HG02981 (cell line): ENCODE measurements around the gene GATAD2B.
"Not testable (repeated sequence)": the region's sequence is repeated elsewhere in the genome, so short reads cannot be mapped to it uniquely, and the experiment has no call there.

Experiments
- ATAC-seq: cut with Tn5 transposase; IDR thresholded peaks from one replicate; pipeline ENCODE4 v1.9.1; 2021; ENCODE audit warnings: mild to moderate bottlenecking, moderate library complexity; ENCODE audit not compliant: unreplicated experiment

GATAD2B gene

DNA sequence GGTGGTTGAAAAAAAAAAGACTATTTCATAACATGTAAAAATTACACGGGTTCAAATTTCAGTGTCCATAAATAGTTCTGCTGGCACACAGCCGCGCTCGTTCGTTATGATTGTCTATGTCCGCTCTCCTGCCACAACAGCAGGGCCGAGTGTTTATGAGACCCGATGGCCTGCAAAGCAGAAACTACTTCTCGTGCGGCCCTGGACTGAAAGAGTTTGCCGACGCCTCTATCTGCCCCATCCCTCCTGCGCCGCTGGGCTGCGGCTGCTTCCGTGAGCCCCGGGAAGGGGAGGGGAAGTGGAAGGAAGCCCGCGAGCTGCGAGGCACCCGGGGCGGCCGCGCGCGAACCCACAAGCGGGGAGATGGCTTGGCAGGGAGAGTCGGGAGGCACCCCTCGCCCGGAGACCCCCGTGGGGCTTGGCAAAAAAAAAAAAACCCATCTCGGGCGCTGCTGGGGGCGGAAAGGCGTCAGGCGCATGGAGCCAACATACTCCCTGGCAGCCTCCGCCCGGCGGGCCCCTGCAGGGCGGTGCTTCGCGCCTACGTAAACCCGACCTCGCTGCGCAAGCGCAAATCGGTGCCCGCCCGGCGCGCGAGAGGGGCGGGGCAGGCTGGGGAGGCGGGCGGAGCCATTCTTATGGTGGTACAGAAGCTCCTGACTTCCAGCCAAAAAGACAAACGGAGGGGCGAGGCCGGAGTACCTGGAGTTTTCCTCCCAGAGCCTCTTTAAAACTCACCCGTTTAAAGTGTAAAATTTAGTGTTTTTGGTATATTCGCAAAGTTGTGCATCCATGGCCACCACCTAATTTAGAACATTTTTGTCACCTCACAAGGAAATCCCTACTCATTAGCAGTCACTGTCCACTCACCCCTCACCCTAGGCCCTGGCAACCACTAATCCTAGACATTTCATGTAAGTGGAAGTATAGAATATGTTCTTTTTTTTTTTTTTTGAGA, 139.3 kb downstream of the GATAD2B start:
- peak; percentile 81 for ATAC-seq

GRCh38 chr1:153782648-153783047, 140.1 kb downstream of the GATAD2B start:
- ATAC-seq, result not testable (repeated sequence)

DNA sequence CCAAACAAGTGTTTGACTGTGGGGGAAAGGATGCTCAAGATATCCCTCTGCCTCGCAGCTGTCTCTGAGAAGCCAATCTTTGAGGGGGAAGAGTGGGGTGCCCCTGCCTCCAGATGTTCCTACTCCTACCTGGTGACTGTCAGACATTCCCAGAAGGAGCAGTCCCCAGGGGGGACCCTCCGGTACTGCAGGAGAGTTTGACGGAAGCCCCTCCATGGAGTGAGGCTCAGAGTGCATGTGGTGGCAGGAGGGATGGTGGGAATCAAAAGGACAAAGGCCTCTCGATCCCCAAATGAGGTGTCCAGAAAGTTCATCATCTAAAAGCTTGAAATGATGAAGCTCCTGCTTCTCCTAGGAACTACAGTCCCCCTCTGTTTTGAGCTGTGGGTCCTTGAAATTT, 142.2 kb downstream of the GATAD2B start:
- ATAC-seq, result no peak

GRCh38 chr1:153779781-153780541, 142.8 kb downstream of the GATAD2B start:
- no peak for ATAC-seq

- no peak for ATAC-seq
Measured at GRCh38 chr1:153778824-153779519, 143.8 kb downstream of the GATAD2B start.

DNA sequence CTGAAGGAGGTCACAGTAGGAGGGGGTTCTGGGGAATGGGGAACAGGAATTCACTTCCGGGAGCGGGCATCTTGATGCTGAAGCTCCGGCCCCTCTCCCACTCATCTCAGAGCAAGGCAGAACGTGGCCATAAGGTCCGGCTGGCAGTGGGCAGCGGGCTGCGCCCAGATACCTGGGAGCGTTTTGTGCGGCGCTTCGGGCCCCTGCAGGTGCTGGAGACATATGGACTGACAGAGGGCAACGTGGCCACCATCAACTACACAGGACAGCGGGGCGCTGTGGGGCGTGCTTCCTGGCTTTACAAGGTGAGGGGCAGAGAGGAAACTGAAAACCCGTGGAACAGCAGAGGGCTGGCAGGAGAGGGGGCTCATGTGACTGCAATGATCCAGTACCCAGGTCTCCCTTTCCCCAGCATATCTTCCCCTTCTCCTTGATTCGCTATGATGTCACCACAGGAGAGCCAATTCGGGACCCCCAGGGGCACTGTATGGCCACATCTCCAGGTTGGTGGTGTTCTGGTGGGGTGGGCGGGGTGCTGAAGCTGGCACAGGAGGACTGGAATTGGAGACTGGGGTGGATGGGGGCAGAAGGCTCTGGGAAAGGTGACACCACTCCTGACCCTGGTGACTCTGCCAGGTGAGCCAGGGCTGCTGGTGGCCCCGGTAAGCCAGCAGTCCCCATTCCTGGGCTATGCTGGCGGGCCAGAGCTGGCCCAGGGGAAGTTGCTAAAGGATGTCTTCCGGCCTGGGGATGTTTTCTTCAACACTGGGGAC, 144.5 kb downstream of the GATAD2B start:
- no peak for ATAC-seq

DNA sequence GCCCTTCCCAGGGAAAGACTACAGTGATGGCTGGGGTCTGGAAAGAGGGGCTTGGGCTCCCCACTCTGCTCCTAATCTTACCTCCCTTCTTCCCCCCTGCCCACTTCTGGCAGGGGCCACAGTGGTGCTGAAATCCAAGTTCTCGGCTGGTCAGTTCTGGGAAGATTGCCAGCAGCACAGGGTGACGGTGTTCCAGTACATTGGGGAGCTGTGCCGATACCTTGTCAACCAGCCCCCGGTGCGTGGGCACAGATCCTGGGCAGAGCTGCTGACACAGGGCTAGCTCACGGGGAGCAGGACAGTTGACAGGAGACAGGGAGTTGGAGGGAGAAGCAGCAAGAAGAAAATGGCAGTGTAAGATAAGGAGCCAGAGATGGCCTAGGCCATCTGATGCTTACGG, 145.1 kb downstream of the GATAD2B start:
- ATAC-seq, result no peak

DNA sequence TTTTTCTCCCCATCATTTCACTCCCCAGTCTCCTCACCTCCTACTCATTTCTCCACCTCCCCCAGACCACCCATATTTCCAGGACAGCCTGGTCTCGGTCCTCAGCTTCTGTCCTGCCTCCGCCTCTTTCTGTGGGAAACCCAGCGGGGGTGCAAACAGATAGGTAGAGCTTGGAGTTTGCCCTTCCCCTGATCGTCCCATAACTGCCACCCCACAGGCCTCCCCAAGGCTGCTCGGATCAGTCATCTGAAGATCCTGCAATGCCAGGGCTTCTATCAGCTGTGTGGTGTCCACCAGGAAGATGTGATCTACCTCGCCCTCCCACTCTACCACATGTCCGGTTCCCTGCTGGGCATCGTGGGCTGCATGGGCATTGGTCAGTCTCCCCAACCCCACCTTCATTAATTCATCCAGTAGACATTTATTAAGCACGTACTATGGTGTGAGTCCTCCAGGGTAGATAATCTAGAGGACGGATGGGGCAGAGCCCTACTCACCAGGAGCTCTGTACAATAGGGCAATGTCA, 145.9 kb downstream of the GATAD2B start:
- no peak for ATAC-seq

GRCh38 chr1:153776352-153776751, 146.4 kb downstream of the GATAD2B start:
- ATAC-seq, result no peak

GRCh38 chr1:153775458-153776327, 147.1 kb downstream of the GATAD2B start:
- ATAC-seq, result peak; percentile 55

DNA sequence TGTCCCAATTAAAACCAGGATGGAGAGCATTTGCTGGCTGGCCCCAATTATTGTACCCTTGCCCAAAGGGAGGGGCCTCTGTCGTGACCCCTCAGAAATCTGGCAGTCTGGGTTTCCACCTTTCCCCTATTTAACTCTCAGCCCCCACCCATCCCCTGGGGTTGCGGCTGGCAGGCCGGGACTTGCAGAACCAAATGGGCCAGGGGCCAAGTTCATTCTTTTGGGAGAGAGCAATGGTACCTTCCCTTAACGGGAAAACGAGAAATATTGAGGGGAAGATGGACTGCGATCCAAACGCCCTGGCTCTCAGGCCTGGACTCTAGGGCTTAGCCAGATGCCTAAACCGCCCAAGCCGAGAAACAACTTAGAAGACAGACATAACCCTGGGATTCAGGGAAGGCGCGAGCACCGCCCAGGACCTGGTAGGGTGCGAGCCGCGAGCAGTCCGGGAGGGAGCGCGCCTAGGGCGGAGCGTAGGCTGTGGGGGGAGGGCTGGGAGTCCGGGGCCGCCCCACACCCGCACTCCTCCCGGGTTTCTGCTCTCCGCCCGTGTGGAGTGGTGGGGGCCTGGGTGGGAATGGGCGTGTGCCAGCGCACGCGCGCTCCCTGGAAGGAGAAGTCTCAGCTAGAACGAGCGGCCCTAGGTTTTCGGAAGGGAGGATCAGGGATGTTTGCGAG, 147.9 kb downstream of the GATAD2B start, which contains the start of gene SLC27A3:
Gene SLC27A3 (plus strand): TSS at position 628 of the 678 bp plus-strand sequence. CDS start 91 bp downstream, outside the sequence.
- ATAC-seq, result peak; percentile 19

GRCh38 chr1:153774026-153774595, 148.7 kb downstream of the GATAD2B start:
- ATAC-seq, result no peak

GRCh38 chr1:153773096-153773921, 149.5 kb downstream of the GATAD2B start:
- no peak for ATAC-seq

- ATAC-seq, result no peak
Measured at GRCh38 chr1:153771841-153772593, 150.8 kb downstream of the GATAD2B start.

DNA sequence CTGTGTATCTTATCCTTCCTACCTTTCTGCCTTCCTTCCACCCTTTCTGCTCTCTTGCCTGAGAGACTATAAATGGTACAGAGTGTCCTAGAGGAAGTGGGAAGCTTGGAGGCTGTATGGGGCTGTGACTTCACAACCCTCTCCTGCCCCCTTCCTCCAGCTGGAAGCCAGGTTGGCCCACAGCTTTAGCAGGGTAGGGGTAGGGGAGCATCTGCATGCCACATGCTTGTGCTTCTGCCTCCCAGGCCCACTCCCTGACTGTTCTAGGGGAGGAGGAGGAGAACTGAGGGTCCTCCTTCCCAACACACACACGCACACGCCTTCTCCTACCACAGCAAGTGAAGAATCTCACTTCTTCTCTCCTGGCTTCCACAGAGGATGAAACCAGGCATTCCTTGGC, 151.5 kb downstream of the GATAD2B start:
- no peak for ATAC-seq

DNA sequence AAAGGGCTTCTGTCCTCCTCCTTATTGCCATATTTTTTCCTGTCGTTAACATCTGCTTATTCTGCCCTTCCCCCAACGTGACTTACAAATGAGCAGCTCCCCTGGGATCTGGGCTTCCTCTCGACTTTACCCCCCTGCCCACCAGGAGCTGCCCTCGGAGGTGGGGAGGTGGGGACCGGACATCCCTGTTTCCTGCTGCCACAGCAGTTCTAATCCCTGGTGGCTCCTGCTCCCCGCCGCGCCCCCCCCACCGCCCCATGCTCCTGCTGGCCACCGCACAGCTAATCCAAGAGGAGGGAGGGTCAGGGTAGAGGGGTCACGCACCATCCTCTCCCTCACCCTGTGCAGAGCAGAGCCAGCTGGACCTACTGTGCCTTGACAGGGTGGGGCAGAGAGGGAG, 152.0 kb downstream of the GATAD2B start:
- no peak for ATAC-seq

DNA sequence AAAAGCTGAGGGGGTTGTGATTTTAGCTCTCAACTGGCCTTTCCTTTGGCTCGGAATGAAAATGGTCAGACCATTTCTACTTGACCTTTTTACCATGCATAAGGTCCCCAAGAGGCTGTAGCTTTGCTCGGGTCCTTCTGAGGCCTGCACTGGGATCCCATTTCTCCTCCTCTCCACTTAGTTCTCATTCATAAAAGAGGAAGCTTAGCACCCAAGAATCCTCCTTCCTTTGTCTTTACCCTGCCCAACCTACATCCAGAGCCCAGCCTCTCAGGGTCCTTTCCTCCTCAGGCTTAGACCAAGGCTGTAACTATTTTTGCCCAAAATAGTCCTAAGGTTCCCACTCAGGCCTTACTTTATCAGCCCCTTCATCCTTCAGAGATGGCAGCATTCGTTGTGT, 153.6 kb downstream of the GATAD2B start:
- no peak for ATAC-seq
